ENCODE measurements around the gene NCF2.

NCF2 gene

GRCh38 chr1:183566026-183566425 lies 24.2 kb downstream of the NCF2 start:
- Histone ChIP-seq H3K27ac (replicated peaks) (no peak overlapping the region), H3K4me3 (replicated peaks; ENCODE audit: insufficient read depth, low read length) (no peak overlapping the region), H3K27me3 (ENCODE audit: insufficient read depth, poor library complexity, severe bottlenecking) (no peaks in the 10 kb centered on the region)
- DNase-seq (ENCODE audit: low read depth in 1 of 2, low spot score in 1 of 2): no peak
- TF ChIP-seq SPI1 (IDR thresholded peaks at IDR 0.05; ENCODE audit: borderline replicate concordance, low read depth) (no peak), CTCF (IDR thresholded peaks at IDR 0.05; ENCODE audit: insufficient read depth, low read length) (no peak), POLR2AphosphoS5 (IDR thresholded peaks at IDR 0.05; ENCODE audit: low read depth) (no peak), GABPA (IDR thresholded peaks at IDR 0.05; ENCODE audit: low read depth) (no peak)
- TF ChIP-seq, protein P1, sequence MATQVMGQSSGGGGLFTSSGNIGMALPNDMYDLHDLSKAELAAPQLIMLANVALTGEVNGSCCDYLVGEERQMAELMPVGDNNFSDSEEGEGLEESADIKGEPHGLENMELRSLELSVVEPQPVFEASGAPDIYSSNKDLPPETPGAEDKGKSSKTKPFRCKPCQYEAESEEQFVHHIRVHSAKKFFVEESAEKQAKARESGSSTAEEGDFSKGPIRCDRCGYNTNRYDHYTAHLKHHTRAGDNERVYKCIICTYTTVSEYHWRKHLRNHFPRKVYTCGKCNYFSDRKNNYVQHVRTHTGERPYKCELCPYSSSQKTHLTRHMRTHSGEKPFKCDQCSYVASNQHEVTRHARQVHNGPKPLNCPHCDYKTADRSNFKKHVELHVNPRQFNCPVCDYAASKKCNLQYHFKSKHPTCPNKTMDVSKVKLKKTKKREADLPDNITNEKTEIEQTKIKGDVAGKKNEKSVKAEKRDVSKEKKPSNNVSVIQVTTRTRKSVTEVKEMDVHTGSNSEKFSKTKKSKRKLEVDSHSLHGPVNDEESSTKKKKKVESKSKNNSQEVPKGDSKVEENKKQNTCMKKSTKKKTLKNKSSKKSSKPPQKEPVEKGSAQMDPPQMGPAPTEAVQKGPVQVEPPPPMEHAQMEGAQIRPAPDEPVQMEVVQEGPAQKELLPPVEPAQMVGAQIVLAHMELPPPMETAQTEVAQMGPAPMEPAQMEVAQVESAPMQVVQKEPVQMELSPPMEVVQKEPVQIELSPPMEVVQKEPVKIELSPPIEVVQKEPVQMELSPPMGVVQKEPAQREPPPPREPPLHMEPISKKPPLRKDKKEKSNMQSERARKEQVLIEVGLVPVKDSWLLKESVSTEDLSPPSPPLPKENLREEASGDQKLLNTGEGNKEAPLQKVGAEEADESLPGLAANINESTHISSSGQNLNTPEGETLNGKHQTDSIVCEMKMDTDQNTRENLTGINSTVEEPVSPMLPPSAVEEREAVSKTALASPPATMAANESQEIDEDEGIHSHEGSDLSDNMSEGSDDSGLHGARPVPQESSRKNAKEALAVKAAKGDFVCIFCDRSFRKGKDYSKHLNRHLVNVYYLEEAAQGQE (IDR thresholded peaks at IDR 0.05; ENCODE audit: insufficient replicate concordance, low read depth): no peak

GRCh38 chr1:183565261-183565660 lies 25.0 kb downstream of the NCF2 start:
- no peak for TF ChIP-seq GABPA (IDR thresholded peaks at IDR 0.05; ENCODE audit: low read depth)
- TF ChIP-seq, protein P1 (IDR thresholded peaks at IDR 0.05; ENCODE audit: insufficient replicate concordance, low read depth): no peak
- no peak for TF ChIP-seq CTCF (IDR thresholded peaks at IDR 0.05; ENCODE audit: insufficient read depth, low read length)
- TF ChIP-seq POLR2AphosphoS5 (IDR thresholded peaks at IDR 0.05; ENCODE audit: low read depth): no peak
- no peak for TF ChIP-seq SPI1 (IDR thresholded peaks at IDR 0.05; ENCODE audit: borderline replicate concordance, low read depth)
- Histone ChIP-seq H3K27ac (replicated peaks) (no peak overlapping the region), H3K4me3 (replicated peaks; ENCODE audit: insufficient read depth, low read length) (no peak overlapping the region), H3K27me3 (ENCODE audit: insufficient read depth, poor library complexity, severe bottlenecking) (no peaks in the 10 kb centered on the region)
- DNase-seq (ENCODE audit: low read depth in 1 of 2, low spot score in 1 of 2): no peak

DNA sequence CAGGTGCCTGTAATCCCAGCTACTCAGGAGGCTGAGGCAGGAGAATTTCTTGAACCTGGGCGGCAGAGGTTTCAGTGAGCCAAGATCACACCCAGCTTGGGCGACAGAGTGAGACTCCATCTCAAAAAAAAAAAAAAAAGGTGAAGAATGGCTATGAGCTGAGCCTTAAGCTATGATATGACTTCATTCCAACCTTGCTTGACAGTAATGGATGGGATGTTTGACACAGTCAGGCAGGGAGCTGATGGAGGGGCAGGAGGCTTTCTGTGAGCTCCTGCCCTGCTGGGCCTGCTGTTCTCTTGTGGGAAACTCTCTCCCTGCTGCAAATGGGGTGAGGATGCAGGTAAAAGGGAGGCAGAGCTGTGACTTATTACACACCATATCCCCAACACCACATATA lies 27.6 kb downstream of the NCF2 start:
- Histone ChIP-seq H3K4me3 (replicated peaks; ENCODE audit: insufficient read depth, low read length) (no peak overlapping the region), H3K27ac (replicated peaks) (no peak overlapping the region), H3K27me3 (ENCODE audit: insufficient read depth, poor library complexity, severe bottlenecking) (no peaks in the 10 kb centered on the region)
- TF ChIP-seq CTCF (IDR thresholded peaks at IDR 0.05; ENCODE audit: insufficient read depth, low read length) (no peak), GABPA (IDR thresholded peaks at IDR 0.05; ENCODE audit: low read depth) (no peak), SPI1 (IDR thresholded peaks at IDR 0.05; ENCODE audit: borderline replicate concordance, low read depth) (no peak), POLR2AphosphoS5 (IDR thresholded peaks at IDR 0.05; ENCODE audit: low read depth) (no peak; the same call in 1 of the 2 replicates)
- TF ChIP-seq, protein P1 (IDR thresholded peaks at IDR 0.05; ENCODE audit: insufficient replicate concordance, low read depth): no peak
- DNase-seq (ENCODE audit: low read depth in 1 of 2, low spot score in 1 of 2): no peak
